Ectodermal cell (in vitro differentiated cells): ENCODE results near the gene ESRRA.
A peak's percentile ranks its signal among the peaks of the same experiment; 100 is the strongest.

Experiments
- H3K27ac ChIP-seq: 2 replicates; pipeline ENCODE4 v1.7.0; 2013; ENCODE audit warnings: mild to moderate bottlenecking, low read depth, low read length; ENCODE audit not compliant: insufficient read depth, poor library complexity, severe bottlenecking
- H3K27me3 ChIP-seq: 2 replicates; pipeline ENCODE4 v1.7.0; 2013; ENCODE audit warnings: mild to moderate bottlenecking, low read length; ENCODE audit not compliant: insufficient read depth, control insufficient read depth, poor library complexity, severe bottlenecking
- H3K36me3 ChIP-seq: one replicate; pipeline ENCODE4 v1.7.0; 2013; ENCODE audit warnings: low read length; ENCODE audit not compliant: control insufficient read depth, insufficient read depth
- H3K4me1 ChIP-seq: one replicate; pipeline ENCODE4 v1.7.0; 2013; ENCODE audit warnings: low read length; ENCODE audit not compliant: control insufficient read depth, insufficient read depth
- H3K4me3 ChIP-seq: 2 replicates; pipeline ENCODE4 v1.7.0; 2013; ENCODE audit warnings: low read depth, low read length, control low read depth; ENCODE audit not compliant: insufficient read depth
- H3K9me3 ChIP-seq: 2 replicates; pipeline ENCODE4 v1.7.0; 2013; ENCODE audit warnings: mild to moderate bottlenecking, low read length, moderate library complexity; ENCODE audit not compliant: control insufficient read depth
- WGBS, 2 experiments: methylation state at CpG; one replicate each; pipeline ENCODE4 v1.1.7; 2013; ENCODE audit warnings: missing lambda C conversion rate in 2 of 2; 5-methylcytosine and 5-hydroxymethylcytosine counted together

Gene ESRRA

DNA sequence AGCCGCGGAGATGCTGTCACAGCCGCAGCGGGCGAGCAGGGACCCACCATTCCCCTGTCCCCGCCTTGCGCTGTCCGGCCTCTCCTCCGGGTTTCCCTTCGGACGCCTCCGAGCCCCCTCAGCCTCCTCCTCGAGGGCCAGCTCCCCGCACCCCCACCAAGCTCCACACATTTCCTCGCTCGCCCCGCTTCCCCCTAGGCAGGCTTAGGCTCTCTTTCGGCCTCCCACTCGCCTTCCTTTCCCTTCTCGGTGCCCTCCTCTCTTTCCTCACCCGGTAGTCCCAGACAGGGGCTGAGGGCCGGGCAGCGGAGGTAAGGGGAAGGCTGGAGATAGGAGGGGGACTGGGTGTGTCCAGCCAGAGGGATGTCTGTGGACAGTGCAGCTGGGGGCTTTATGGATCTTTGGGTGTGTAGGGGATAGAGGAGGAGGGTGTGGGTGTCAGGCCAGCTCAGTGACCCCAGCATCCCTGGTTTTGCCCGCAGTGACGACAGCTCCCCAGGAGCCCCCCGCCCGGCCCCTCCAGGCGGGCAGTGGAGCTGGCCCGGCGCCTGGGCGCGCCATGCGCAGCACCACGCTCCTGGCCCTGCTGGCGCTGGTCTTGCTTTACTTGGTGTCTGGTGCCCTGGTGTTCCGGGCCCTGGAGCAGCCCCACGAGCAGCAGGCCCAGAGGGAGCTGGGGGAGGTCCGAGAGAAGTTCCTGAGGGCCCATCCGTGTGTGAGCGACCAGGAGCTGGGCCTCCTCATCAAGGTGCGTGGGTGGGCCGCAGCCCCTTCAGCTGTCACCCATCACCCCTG lies 12.7 kb upstream of the ESRRA start:
- H3K36me3 ChIP-seq: no peaks in the 10 kb centered on the region
- 41% methylated on average over 42 of the region's 42 CpGs for WGBS, 2 experiments
- H3K4me3 ChIP-seq: no peak overlapping the region
- peaks cover 88% of the 10 kb centered on the region for H3K27me3 ChIP-seq
- H3K27ac ChIP-seq: no peak overlapping the region
- peaks cover 13% of the 10 kb centered on the region for H3K4me1 ChIP-seq
- no peaks in the 10 kb centered on the region for H3K9me3 ChIP-seq

DNA sequence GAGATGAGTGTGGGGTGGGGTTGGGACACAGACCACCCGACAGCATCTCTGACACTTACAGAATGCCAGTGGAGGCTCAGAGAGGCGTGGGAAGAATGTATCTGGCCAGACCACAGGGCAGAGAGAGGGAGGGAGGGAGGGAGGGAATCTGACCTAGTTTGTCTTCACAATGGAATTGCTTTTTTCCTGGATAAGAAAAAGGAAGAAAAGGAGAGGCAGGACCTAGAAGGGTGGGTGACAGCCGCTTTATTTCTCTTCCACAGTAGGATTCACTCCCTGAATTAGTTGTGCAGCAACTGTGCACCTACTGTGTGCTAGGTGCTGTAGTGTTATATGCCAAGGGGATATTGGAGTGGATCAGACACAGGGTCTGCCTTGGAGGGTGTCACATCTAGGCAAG lies 10.6 kb upstream of the ESRRA start:
- Histone ChIP-seq H3K27me3 (peaks cover 100% of the 10 kb centered on the region), H3K36me3 (no peaks in the 10 kb centered on the region), H3K27ac (no peak overlapping the region), H3K4me3 (no peak overlapping the region), H3K9me3 (no peaks in the 10 kb centered on the region), H3K4me1 (peaks cover 19% of the 10 kb centered on the region)
- WGBS, 2 experiments: 50 to 55% methylated on average over 3 of the region's 3 CpGs

DNA sequence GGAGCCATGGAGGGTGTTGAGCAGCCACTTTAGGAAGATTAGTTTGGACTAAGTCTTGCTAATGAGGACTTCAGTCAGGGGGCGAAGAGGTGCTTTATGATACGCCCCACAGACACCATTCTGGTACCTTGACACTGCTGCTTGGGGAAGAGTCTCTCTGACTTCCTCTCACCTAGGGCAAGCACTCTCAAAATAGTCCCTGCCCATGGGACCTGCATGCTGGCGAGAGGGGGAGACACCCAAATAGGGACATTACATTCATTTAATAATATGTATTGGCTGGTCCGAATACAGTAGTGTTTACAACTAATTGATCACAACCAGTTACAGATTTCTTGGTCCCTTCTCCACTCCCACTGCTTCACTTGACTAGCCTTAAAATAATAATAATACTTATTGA lies 9.6 kb upstream of the ESRRA start:
- Histone ChIP-seq H3K9me3 (no peaks in the 10 kb centered on the region), H3K36me3 (no peaks in the 10 kb centered on the region), H3K27me3 (peaks cover 100% of the 10 kb centered on the region), H3K4me1 (peaks cover 27% of the 10 kb centered on the region), H3K27ac (no peak overlapping the region), H3K4me3 (no peak overlapping the region)
- WGBS, 2 experiments: 77 to 89% methylated on average over 2 to 3 of the region's 4 CpGs

DNA sequence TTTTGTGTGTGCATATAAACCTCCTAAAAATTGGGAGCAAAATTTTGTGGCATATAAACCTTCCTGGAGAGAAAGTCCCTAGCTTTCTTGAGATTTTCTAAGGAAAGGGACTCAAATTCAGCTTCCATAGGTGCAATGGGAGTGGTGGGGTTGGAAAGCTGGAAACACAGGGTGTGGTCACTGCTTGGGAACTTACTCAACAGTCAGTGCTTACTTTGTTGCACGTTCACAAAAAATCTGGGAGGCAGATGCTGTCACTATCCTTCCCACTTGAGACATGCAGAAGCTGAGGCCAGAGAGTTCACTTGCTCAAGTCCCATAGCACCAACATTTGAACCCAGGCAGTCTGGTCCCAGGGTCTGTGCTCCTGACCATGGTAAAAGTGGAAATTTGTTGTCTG lies 9.1 kb upstream of the ESRRA start:
- Histone ChIP-seq H3K4me1 (peaks cover 26% of the 10 kb centered on the region), H3K36me3 (no peaks in the 10 kb centered on the region), H3K27me3 (peaks cover 100% of the 10 kb centered on the region), H3K9me3 (no peaks in the 10 kb centered on the region), H3K4me3 (no peak overlapping the region), H3K27ac (no peak overlapping the region)
- 46 to 58% methylated on average over 1 of the region's 1 CpG for whole genome bisulfite sequencing, 2 experiments

DNA sequence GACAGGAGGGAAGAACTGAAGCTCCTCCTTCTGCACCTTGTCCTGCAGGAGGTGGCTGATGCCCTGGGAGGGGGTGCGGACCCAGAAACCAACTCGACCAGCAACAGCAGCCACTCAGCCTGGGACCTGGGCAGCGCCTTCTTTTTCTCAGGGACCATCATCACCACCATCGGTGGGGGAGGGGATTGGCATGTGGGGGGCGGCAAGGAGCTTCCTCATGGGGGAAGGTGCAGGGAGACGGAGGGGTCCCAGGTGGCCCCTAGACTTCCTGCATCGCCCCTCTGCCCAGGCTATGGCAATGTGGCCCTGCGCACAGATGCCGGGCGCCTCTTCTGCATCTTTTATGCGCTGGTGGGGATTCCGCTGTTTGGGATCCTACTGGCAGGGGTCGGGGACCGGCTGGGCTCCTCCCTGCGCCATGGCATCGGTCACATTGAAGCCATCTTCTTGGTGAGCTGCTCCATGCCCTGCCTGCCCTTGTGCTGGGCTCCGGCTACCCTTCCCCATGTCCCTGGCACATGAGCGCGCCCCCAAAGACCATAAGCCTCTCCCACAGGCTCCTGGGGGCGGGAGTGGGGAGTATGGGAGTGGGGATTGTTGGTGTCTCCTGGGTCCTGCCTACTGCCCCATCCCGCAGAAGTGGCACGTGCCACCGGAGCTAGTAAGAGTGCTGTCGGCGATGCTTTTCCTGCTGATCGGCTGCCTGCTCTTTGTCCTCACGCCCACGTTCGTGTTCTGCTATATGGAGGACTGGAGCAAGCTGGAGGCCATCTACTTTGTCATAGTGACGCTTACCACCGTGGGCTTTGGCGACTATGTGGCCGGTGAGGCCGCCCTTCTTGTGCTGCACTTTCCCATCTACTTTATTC lies 8.3 kb upstream of the ESRRA start:
- peaks cover 100% of the 10 kb centered on the region for H3K27me3 ChIP-seq
- no peaks in the 10 kb centered on the region for H3K9me3 ChIP-seq
- no peaks in the 10 kb centered on the region for H3K36me3 ChIP-seq
- H3K4me1 ChIP-seq: peaks cover 21% of the 10 kb centered on the region
- WGBS, 2 experiments: 40 to 41% methylated on average over 34 of the region's 34 CpGs
- no peak overlapping the region for H3K4me3 ChIP-seq
- H3K27ac ChIP-seq: no peak overlapping the region

DNA sequence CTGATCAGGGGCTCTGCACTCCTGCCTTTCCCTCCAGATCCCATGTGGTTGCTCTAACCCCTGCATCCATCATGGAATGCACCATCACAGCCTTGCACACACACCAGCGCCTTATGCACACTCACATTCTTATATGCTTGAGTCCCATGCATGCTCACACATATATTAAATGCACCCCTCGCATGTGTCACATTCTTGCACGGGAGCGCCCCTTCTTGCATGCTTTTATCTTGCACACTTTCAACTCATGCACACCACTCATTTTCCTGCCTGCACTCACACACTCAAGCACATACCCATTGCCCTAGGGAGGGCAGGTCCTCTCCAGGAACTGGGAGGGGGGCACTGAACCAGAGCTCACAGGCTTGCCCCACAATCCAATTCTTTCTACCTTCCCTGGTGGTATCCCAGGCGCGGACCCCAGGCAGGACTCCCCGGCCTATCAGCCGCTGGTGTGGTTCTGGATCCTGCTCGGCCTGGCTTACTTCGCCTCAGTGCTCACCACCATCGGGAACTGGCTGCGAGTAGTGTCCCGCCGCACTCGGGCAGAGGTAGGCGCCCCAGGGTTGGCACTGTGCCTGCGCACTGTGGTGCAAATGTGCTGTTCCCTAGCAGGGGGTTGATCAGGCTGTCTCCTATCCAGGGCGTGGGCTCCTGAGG lies 7.5 kb upstream of the ESRRA start:
- WGBS, 2 experiments: 77 to 83% methylated on average over 18 of the region's 18 CpGs

DNA sequence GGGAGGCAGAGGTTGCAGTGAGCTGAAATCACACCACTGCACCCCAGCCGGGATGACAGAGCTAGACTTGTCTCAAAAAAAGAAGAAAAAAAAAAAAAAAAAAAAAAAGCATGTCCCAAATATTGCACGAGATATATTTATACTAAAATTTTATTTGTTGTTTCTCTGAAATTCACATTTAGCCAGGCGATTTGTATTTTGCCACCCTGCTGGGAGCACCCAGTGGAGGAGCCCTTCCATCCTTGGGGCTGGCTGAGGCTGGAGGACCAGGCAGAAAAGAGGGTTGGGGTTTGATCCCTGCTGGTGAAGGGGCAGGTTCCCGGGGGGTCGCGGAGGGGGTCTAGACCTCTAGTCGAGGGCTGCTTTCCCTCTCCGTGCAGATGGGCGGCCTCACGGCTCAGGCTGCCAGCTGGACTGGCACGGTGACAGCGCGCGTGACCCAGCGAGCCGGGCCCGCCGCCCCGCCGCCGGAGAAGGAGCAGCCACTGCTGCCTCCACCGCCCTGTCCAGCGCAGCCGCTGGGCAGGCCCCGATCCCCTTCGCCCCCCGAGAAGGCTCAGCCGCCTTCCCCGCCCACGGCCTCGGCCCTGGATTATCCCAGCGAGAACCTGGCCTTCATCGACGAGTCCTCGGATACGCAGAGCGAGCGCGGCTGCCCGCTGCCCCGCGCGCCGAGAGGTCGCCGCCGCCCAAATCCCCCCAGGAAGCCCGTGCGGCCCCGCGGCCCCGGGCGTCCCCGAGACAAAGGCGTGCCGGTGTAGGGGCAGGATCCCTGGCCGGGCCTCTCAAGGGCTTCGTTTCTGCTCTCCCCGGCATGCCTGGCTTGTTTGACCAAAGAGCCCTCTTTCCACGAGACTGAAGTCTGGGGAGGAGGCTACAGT lies 6.1 kb upstream of the ESRRA start:
- 7 to 8% methylated on average over 59 of the region's 60 CpGs for WGBS, 2 experiments
- Histone ChIP-seq H3K9me3 (no peaks in the 10 kb centered on the region), H3K36me3 (no peaks in the 10 kb centered on the region), H3K4me3 (peak overlapping the region; percentile 20), H3K27me3 (peaks cover 93% of the 10 kb centered on the region), H3K4me1 (peaks cover 14% of the 10 kb centered on the region), H3K27ac (no peak overlapping the region)

More for the DNA sequence above, 7.5 kb upstream of the ESRRA start:
- Histone ChIP-seq H3K27me3 (peaks cover 95% of the 10 kb centered on the region), H3K9me3 (no peaks in the 10 kb centered on the region), H3K4me3 (no peak overlapping the region), H3K27ac (no peak overlapping the region), H3K36me3 (no peaks in the 10 kb centered on the region), H3K4me1 (peaks cover 14% of the 10 kb centered on the region)

DNA sequence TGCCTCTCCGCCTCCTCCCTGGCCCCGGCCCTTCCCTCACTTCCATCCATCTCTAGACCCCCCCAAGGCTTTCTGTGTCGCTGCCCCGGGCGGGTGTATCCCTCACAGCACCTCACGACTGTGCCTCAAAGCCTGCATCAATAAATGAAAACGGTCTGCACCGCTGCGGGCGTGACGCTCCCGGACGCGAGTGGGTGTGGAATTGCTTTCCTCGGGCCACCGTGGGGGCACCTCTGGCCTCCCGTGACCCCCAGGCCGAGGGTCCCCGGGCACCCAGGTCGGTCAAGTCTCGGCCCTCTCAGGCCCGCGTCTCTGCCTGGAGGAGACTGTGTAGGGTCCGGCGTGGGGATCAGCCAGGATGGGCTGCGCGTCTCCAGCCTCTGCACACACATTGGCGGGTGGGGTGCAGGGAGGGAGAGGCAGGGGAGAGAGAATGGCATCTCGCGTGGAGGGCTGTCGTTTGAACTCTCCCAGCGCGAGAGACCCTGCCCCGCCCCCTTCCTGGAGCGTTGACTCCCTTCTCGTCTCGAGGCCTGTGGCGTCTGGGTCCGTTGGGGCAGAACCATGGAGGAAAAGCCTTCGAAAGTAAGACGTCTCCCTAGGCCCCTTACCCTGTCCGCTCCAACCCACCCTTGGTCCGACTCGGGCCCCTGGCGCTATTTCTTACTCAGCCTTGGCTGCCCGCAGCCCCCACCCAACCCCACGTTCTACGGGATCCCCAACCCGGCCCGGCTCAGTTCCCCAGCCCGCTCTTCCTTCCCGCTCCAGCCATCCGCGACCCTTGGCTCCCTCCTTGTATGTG lies 5.3 kb upstream of the ESRRA start, which contains the start of gene CATSPERZ:
TSS of gene CATSPERZ (plus strand) at position 512 of the 802 bp plus-strand sequence. CDS start at position 565, 53 bp downstream.
- H3K4me3 ChIP-seq: peak within 1 kb of the TSS; percentile 20
- H3K27me3 ChIP-seq: peaks cover 85% of the 10 kb centered on the region
- no peaks in the 10 kb centered on the region for H3K36me3 ChIP-seq
- no peaks in the 10 kb centered on the region for H3K9me3 ChIP-seq
- H3K27ac ChIP-seq: peak within 1 kb of the TSS; percentile 58
- peaks cover 14% of the 10 kb centered on the region for H3K4me1 ChIP-seq
- WGBS, 2 experiments: 13% methylated on average over 54 of the region's 54 CpGs
